Smooth muscle cell (in vitro differentiated cells): ENCODE measurements around the gene MEIOSIN. TPM values are rescaled to one million over a fixed set of nuclear protein-coding genes. Genes with fewer than 3 reads are reported as not detected.
"Not testable (repeated sequence)": the region's sequence is repeated elsewhere in the genome, so short reads cannot be mapped to it uniquely, and the experiment has no call there.

Source experiments
- DNase-seq: peaks from one replicate; lab custom pipeline; 2025; ENCODE audit not compliant: unreplicated experiment; lab: John Stamatoyannopoulos, UW
- H2AFZ ChIP-seq: fragments of 200-600 bp; sonication (generic); 2 replicates; pipeline ENCODE4 v1.6.0; 2016; ENCODE audit warnings: antibody characterized with exemption, low read depth, mild to moderate bottlenecking
- H3F3A ChIP-seq: fragments of 200-600 bp; sonication (generic); 2 replicates; pipeline ENCODE4 v1.6.0; 2017; ENCODE audit warnings: antibody characterized with exemption, low read depth
- H3K27ac ChIP-seq: fragments of 200-600 bp; sonication (generic); 2 replicates; pipeline ENCODE4 v1.5.1; 2016; ENCODE audit warnings: low read depth, mild to moderate bottlenecking
- H3K27me3 ChIP-seq: fragments of 200-600 bp; sonication (generic); 2 replicates; pipeline ENCODE4 v1.6.1; 2016; ENCODE audit warnings: low read depth, mild to moderate bottlenecking
- H3K36me3 ChIP-seq: fragments of 200-600 bp; sonication (generic); 2 replicates; pipeline ENCODE4 v1.5.1; 2016; ENCODE audit warnings: low read depth
- H3K4me1 ChIP-seq: fragments of 200-600 bp; sonication (generic); 2 replicates; pipeline ENCODE4 v1.5.1; 2016; ENCODE audit warnings: low read depth
- H3K4me2 ChIP-seq: fragments of 200-600 bp; sonication (generic); 2 replicates; pipeline ENCODE4 v1.6.0; 2016; ENCODE audit warnings: mild to moderate bottlenecking
- H3K4me3 ChIP-seq: fragments of 200-600 bp; sonication (generic); 2 replicates; pipeline ENCODE4 v1.5.1; 2016; ENCODE audit warnings: mild to moderate bottlenecking
- H3K79me2 ChIP-seq: fragments of 200-600 bp; sonication (generic); 2 replicates; pipeline ENCODE4 v1.6.0; 2016; ENCODE audit warnings: low read depth, mild to moderate bottlenecking
- H3K9ac ChIP-seq: fragments of 200-600 bp; sonication (generic); 2 replicates; pipeline ENCODE4 v1.6.0; 2016; ENCODE audit warnings: low read depth
- H3K9me3 ChIP-seq: fragments of 200-600 bp; sonication (generic); replicated peaks from 2 replicates; pipeline ENCODE4 v1.5.1; 2016; ENCODE audit warnings: low read depth
- H4K20me1 ChIP-seq: fragments of 200-600 bp; sonication (generic); 2 replicates; pipeline ENCODE4 v1.6.0; 2016; ENCODE audit warnings: low read depth
- CTCF ChIP-seq: fragments of 200-600 bp; sonication (generic); IDR thresholded peaks from 2 replicates; pipeline ENCODE4 v1.5.1; 2017; ENCODE audit warnings: borderline replicate concordance, mild to moderate bottlenecking, antibody characterized with exemption; ENCODE audit not compliant: insufficient read depth, poor library complexity, severe bottlenecking
- WGBS: methylation state at CpG from one replicate; pipeline ENCODE4 v1.1.7; 2016; ENCODE audit warnings: low lambda C conversion rate; 5-methylcytosine and 5-hydroxymethylcytosine counted together
- polyA plus RNA-seq: library from polyadenylated mRNA; unstranded; fragments of >200 nt; fragmentation: Nextera tagmentation; extraction: Ambion mirVana; gene quantifications from 2 replicates; pipeline ENCODE4 v1.2.1, GENCODE V29; 2016
- total RNA-seq: library from RNA; depleted of rRNA; stranded (reverse); fragments of >200 nt; gene quantifications from 2 replicates; pipeline ENCODE4 v1.2.3, GENCODE V29; 2014

MEIOSIN gene
- total and polyA plus RNA-seq, 2 experiments from 2014 or later, result not detected

GRCh38 chr19:45716359-45717130, 16.7 kb upstream of the MEIOSIN start:
- no peak for TF ChIP-seq CTCF
- H3K9ac ChIP-seq, result peak overlapping the region; percentile 83
- H3K79me2 ChIP-seq, result peaks cover 59% of the 10 kb centered on the region
- H3F3A ChIP-seq, result no peaks in the 10 kb centered on the region
- peak overlapping the region; percentile 85 for H3K4me3 ChIP-seq
- no peaks in the 10 kb centered on the region for H3K4me1 ChIP-seq
- H3K36me3 ChIP-seq, result no peaks in the 10 kb centered on the region
- WGBS, result 4% methylated on average over 24 of the region's 24 CpGs
- no peaks in the 10 kb centered on the region for H3K9me3 ChIP-seq
- DNase-seq, result no peak
- H4K20me1 ChIP-seq, result no peaks in the 10 kb centered on the region
- H3K27ac ChIP-seq, result peak overlapping the region; percentile 59
- H3K4me2 ChIP-seq, result peak overlapping the region; percentile 96
- H3K27me3 ChIP-seq, result no peaks in the 10 kb centered on the region
- peak overlapping the region; percentile 52 for H2AFZ ChIP-seq

GRCh38 chr19:45717131-45717982, 15.9 kb upstream of the MEIOSIN start:
- H3K27ac ChIP-seq, result peak overlapping the region; percentile 84
- H3K9me3 ChIP-seq, result no peaks in the 10 kb centered on the region
- no peaks in the 10 kb centered on the region for H3K36me3 ChIP-seq
- WGBS, result under 1% methylated on average over 51 of the region's 51 CpGs
- peak overlapping the region; percentile 52 for H2AFZ ChIP-seq
- peak overlapping the region; percentile 83 for H3K9ac ChIP-seq
- no peaks in the 10 kb centered on the region for H3K4me1 ChIP-seq
- H3K4me3 ChIP-seq, result peak overlapping the region; percentile 85
- peaks cover 62% of the 10 kb centered on the region for H3K79me2 ChIP-seq
- peak; percentile 88 for DNase-seq
- no peaks in the 10 kb centered on the region for H3F3A ChIP-seq
- no peaks in the 10 kb centered on the region for H3K27me3 ChIP-seq
- H3K4me2 ChIP-seq, result peak overlapping the region; percentile 96
- no peaks in the 10 kb centered on the region for H4K20me1 ChIP-seq
- TF ChIP-seq CTCF, result peak; percentile 8

GRCh38 chr19:45717983-45718650, 15.1 kb upstream of the MEIOSIN start:
- Histone ChIP-seq H3K9me3 (no peaks in the 10 kb centered on the region), H3K4me3 (peak overlapping the region; percentile 85), H3F3A (peaks cover 4% of the 10 kb centered on the region), H3K4me1 (no peaks in the 10 kb centered on the region), H3K4me2 (peak overlapping the region; percentile 96), H3K79me2 (peaks cover 55% of the 10 kb centered on the region), H2AFZ (no peak overlapping the region), H4K20me1 (peaks cover 5% of the 10 kb centered on the region), H3K27ac (peak overlapping the region; percentile 84), H3K9ac (peak overlapping the region; percentile 42), H3K27me3 (no peaks in the 10 kb centered on the region), H3K36me3 (no peaks in the 10 kb centered on the region)
- no peak for DNase-seq
- TF ChIP-seq CTCF, result no peak
- WGBS, result 58% methylated on average over 12 of the region's 12 CpGs

- H3K27ac ChIP-seq, H3K4me3 ChIP-seq, H3K4me1 ChIP-seq, H3K36me3 ChIP-seq, DNase-seq, H3K4me2 ChIP-seq, H3K27me3 ChIP-seq, H3K9ac ChIP-seq, H3K9me3 ChIP-seq, H2AFZ ChIP-seq: not testable (repeated sequence)
- Histone ChIP-seq H4K20me1 (peaks cover 21% of the 10 kb centered on the region), H3F3A (peaks cover 20% of the 10 kb centered on the region), H3K79me2 (peaks cover 48% of the 10 kb centered on the region)
- WGBS, result 98% methylated on average over 11 of the region's 11 CpGs
These were observed 13.2 kb upstream of the MEIOSIN start for GRCh38 chr19:45720065-45720464.

GRCh38 chr19:45728683-45729082, 4.6 kb upstream of the MEIOSIN start:
- H3K4me1 ChIP-seq, H3K9me3 ChIP-seq, DNase-seq, H3K27me3 ChIP-seq, H3K9ac ChIP-seq, H2AFZ ChIP-seq, H3K4me2 ChIP-seq, H3K27ac ChIP-seq, H3K4me3 ChIP-seq, H3K36me3 ChIP-seq: not testable (repeated sequence)
- Histone ChIP-seq H3K79me2 (peaks cover 67% of the 10 kb centered on the region), H3F3A (peaks cover 11% of the 10 kb centered on the region), H4K20me1 (peaks cover 47% of the 10 kb centered on the region)
- WGBS, result 95% methylated on average over 18 of the region's 18 CpGs
